Duodenal mucosa (tissue), 2 donors: ENCODE measurements around the gene PEMT.

ENCODE experiments used
- H3K27ac ChIP-seq: one replicate; pipeline ENCODE4 v1.7.0; 2013; ENCODE audit warnings: low read depth, low read length
- H3K27me3 ChIP-seq, 2 donors: one replicate each; pipeline ENCODE4 v1.7.0; 2013; ENCODE audit warnings: low read length in 2 of 2, control low read depth in 1 of 2; ENCODE audit not compliant: insufficient read depth in 2 of 2, control insufficient read depth in 1 of 2
- H3K36me3 ChIP-seq, 2 donors: one replicate each; pipeline ENCODE4 v1.7.0; 2013; ENCODE audit warnings: low read length in 2 of 2, control low read depth in 1 of 2; ENCODE audit not compliant: insufficient read depth in 2 of 2, control insufficient read depth in 1 of 2
- H3K4me1 ChIP-seq, 2 donors: one replicate each; pipeline ENCODE4 v1.7.0; 2013; ENCODE audit warnings: low read length in 2 of 2, control low read depth in 1 of 2; ENCODE audit not compliant: insufficient read depth in 2 of 2, control insufficient read depth in 1 of 2
- H3K4me3 ChIP-seq, 2 donors: one replicate each; pipeline ENCODE4 v1.7.0; 2013; ENCODE audit warnings: low read length in 2 of 2, low read depth in 1 of 2
- H3K9ac ChIP-seq, 2 donors: one replicate each; pipeline ENCODE4 v1.7.0; 2013; ENCODE audit warnings: low read length in 2 of 2, low read depth in 1 of 2
- H3K9me3 ChIP-seq, 2 donors: one replicate each; pipeline ENCODE4 v1.7.0; 2013; ENCODE audit warnings: low read length in 2 of 2, control low read depth in 1 of 2; ENCODE audit not compliant: control insufficient read depth in 1 of 2

PEMT gene

GRCh38 chr17:17516941-17517720 lies 74.4 kb downstream of the PEMT start:
- Histone ChIP-seq H3K9ac (no peak overlapping the region), H3K27ac (no peak overlapping the region), H3K27me3 (no peaks in the 10 kb centered on the region), H3K4me3 (no peak overlapping the region), H3K4me1 (no peaks in the 10 kb centered on the region), H3K9me3 (no peaks in the 10 kb centered on the region), H3K36me3 (no peaks in the 10 kb centered on the region)

GRCh38 chr17:17515934-17516930 lies 75.3 kb downstream of the PEMT start:
- Histone ChIP-seq H3K27ac (no peak overlapping the region), H3K9me3 (no peaks in the 10 kb centered on the region), H3K27me3 (no peaks in the 10 kb centered on the region), H3K36me3 (no peaks in the 10 kb centered on the region), H3K9ac (peak overlapping the region in 1 of 2 donors; percentile 32), H3K4me1 (no peaks in the 10 kb centered on the region), H3K4me3 (no peak overlapping the region)

DNA sequence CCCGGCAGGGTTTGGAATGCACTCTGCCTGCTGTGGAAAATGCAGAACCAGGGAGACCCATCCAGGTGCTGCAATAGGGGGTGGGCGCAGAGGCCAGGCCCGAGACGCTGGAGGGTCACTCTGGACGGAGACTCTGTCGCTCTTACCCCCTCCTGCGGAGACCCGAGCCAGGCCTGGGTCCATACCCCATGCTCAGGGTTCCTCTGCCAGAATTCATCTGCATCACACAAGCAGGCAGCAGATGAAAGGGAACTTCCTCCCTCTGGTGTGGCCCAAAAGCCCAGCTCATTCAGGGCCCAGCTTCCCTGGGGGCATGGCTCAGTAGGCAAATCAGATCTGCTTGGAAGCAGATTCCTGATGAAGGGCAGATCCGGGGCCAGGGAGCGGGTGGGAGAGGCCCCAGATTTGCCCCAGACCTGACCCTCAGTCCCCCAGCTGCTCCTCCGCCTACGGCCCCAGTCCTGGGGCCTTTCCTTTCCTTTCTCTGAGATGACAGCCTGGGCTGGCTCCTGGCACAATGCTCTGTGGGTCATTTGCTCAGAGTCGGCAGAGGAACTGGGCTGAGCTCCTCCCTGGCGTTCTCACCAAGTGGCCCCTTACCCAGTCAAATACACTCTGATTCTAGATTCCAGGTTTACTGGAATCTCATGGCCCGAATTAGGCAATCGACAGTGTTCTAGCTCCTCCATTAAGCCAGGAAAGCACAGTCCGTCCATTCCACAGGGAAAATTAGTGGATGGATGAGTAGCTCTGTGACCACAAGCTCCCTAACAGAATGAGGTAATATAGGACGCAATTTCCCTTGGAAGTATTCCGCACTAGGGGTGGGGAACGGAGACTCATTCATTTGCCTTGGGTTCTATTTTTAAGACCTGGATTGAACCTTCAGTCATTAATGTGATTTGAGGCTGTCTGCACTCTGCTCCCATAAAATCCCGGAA lies 76.2 kb downstream of the PEMT start:
- H3K9me3 ChIP-seq: no peaks in the 10 kb centered on the region
- no peak overlapping the region for H3K9ac ChIP-seq
- no peaks in the 10 kb centered on the region for H3K36me3 ChIP-seq
- no peaks in the 10 kb centered on the region for H3K27me3 ChIP-seq
- H3K27ac ChIP-seq: no peak overlapping the region
- no peak overlapping the region for H3K4me3 ChIP-seq
- no peaks in the 10 kb centered on the region for H3K4me1 ChIP-seq

DNA sequence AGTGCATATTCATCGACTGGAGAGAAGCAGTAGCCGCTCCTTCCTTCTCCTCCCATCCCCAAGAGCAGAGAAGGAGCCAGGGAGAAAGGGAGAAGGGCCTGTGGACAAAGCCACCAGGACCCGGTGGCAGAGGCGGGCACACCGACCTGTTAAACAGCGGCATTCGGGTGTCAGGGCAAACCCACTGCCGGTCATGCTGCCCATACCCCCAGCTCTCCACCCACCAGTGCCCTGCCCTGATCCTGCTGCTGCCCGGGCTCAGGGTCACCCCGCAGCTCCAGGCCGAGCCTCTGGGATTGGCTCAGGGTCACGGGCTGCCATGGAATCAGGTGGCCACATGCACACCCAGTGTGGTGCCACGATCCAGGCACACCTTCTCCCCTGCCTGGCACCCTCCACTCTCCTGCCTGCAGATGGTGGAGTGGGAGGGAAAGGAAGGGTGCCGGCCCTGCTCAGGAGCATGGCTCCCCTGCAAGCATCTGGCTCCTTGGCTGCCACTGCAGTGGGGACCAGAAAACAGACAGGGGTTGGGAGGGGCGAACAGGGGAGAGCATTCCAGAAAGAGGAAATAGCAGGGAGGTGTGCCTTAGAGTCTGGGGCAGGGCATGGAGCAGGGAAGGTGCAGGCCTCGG lies 77.0 kb downstream of the PEMT start:
- Histone ChIP-seq H3K9ac (no peak overlapping the region), H3K36me3 (no peaks in the 10 kb centered on the region), H3K27ac (no peak overlapping the region), H3K27me3 (no peaks in the 10 kb centered on the region), H3K4me3 (no peak overlapping the region), H3K9me3 (no peaks in the 10 kb centered on the region), H3K4me1 (no peaks in the 10 kb centered on the region)

- no peaks in the 10 kb centered on the region for H3K36me3 ChIP-seq
- no peak overlapping the region for H3K9ac ChIP-seq
- H3K4me3 ChIP-seq: no peak overlapping the region
- no peaks in the 10 kb centered on the region for H3K27me3 ChIP-seq
- H3K27ac ChIP-seq: no peak overlapping the region
- H3K9me3 ChIP-seq: no peaks in the 10 kb centered on the region
- no peaks in the 10 kb centered on the region for H3K4me1 ChIP-seq
Measured at GRCh38 chr17:17513626-17514025, 77.9 kb downstream of the PEMT start.

DNA sequence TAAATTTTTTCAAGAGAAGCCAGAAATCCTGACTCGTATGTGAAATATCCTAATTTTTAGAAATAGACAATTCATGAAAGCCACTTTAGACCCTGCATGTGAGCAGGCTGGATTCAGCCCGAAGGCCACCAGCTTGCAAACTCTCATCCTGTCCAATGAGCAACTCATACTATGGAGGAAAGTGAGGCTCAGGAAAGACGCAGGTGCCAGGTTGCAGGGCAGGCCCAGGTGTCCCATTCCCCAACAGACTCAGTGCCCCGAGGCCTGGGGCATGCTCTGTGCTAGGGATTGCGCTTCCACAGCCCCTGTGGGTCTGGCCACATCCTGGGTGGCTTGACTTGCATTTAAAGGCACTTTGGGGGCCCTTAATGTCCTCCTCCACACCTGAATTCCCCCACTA lies 78.6 kb downstream of the PEMT start:
- Histone ChIP-seq H3K4me3 (no peak overlapping the region), H3K27me3 (no peaks in the 10 kb centered on the region), H3K9ac (no peak overlapping the region), H3K4me1 (no peaks in the 10 kb centered on the region), H3K9me3 (no peaks in the 10 kb centered on the region), H3K27ac (no peak overlapping the region), H3K36me3 (no peaks in the 10 kb centered on the region)

- Histone ChIP-seq H3K36me3 (no peaks in the 10 kb centered on the region), H3K9ac (no peak overlapping the region), H3K4me3 (no peak overlapping the region), H3K27me3 (no peaks in the 10 kb centered on the region), H3K4me1 (peaks cover 0 to 2% of the 10 kb centered on the region in 2 donors), H3K9me3 (no peaks in the 10 kb centered on the region), H3K27ac (no peak overlapping the region)
Measured at GRCh38 chr17:17511881-17512858, 79.3 kb downstream of the PEMT start.

DNA sequence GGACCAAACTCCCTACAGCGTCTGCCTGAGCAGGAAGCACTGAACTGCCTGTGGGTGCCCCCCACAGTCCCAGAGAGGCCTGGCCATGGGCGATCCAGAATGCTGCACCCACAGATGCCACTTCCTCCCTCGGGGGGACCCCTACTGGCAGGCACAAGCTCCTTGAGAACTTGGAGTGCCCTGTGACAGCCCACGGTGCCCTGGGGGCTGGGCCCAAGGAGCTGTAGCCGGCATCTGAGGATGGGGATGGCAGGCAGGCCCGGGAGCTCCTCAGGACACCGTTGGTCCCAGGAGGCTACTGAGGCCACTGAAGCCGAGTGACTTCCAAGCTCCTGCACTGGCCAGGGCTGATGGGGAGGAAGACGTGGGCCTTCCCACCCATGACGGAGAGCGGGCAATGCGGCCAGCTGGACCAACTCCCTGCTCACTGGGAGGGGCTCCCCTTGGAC lies 80.2 kb downstream of the PEMT start:
- no peak overlapping the region for H3K4me3 ChIP-seq
- H3K9ac ChIP-seq: no peak overlapping the region
- H3K36me3 ChIP-seq: no peaks in the 10 kb centered on the region
- H3K27me3 ChIP-seq: no peaks in the 10 kb centered on the region
- H3K4me1 ChIP-seq: peaks cover 5 to 11% of the 10 kb centered on the region in 2 donors
- H3K9me3 ChIP-seq: no peaks in the 10 kb centered on the region
- H3K27ac ChIP-seq: no peak overlapping the region
